ENCODE results near the gene SNAI3. TPM values are rescaled to one million over a fixed set of nuclear protein-coding genes. Genes with fewer than 3 reads are reported as not detected.

Gene SNAI3
- total and polyA plus RNA-seq, 9 donors = 3.8 to 11.8 (median 7.2) TPM

DNA sequence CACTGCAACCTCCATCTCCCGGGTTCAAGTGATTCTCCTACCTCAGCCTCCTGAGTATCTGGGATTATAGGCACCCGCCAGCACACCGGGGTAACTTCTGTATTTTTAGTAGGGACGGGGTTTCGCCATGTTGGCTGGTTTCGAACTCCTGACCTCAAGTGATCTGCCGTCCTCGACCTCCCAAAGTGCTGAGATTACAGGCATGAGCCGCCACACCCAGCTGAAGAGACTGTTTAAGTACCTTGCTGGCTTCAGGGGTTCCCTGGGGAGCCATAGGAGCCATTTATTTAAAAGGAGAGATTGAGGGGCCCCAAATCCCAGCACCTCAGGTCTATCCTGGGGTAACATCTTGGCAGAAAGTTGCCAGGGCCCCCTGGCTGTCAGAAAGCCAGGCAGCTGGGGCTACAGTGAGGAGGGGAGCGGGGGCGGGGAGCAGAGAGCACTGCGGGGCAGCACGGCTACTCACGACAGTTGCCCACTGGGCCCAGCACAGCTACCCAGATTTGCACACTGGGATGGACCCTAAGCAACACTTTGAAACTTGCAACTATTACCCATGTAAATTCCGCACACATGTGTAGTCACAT lies 1.6 kb downstream of the SNAI3 start:
- no peaks in the 10 kb centered on the region for H3K9me3 ChIP-seq (replicated peaks; ENCODE audit: control insufficient read depth, low read depth, low read length)
- H3K27me3 ChIP-seq (ENCODE audit: control insufficient read depth, insufficient read depth, low read length) = peaks cover 58% of the 10 kb centered on the region
- no peak for DNase-seq
- 65% methylated on average over 13 of the region's 15 CpGs for WGBS (ENCODE audit: insufficient coverage)
- H3K36me3 ChIP-seq (ENCODE audit: control insufficient read depth, insufficient read depth, low read length) = no peaks in the 10 kb centered on the region
- peaks cover 35% of the 10 kb centered on the region for H3K4me1 ChIP-seq (ENCODE audit: control insufficient read depth, insufficient read depth, low read length)
- H3K27ac ChIP-seq (ENCODE audit: low read length) = no peak overlapping the region
- H3K4me3 ChIP-seq (ENCODE audit: low read length) = no peak overlapping the region

- Histone ChIP-seq H3K27ac (ENCODE audit: low read length) (peak overlapping the region; percentile 29), H3K4me1 (ENCODE audit: control insufficient read depth, insufficient read depth, low read length) (peaks cover 27% of the 10 kb centered on the region), H3K9me3 (replicated peaks; ENCODE audit: control insufficient read depth, low read depth, low read length) (no peaks in the 10 kb centered on the region), H3K4me3 (ENCODE audit: low read length) (no peak overlapping the region), H3K27me3 (ENCODE audit: control insufficient read depth, insufficient read depth, low read length) (peaks cover 52% of the 10 kb centered on the region), H3K36me3 (ENCODE audit: control insufficient read depth, insufficient read depth, low read length) (peaks cover 3% of the 10 kb centered on the region)
- peak; percentile 73 for DNase-seq
- WGBS (ENCODE audit: insufficient coverage) = 48% methylated on average over 16 of the region's 21 CpGs
Measured at GRCh38 chr16:88681709-88682451, 4.4 kb downstream of the SNAI3 start.

GRCh38 chr16:88681084-88681680 lies 5.1 kb downstream of the SNAI3 start:
- WGBS (ENCODE audit: insufficient coverage) = 48% methylated on average over 29 of the region's 31 CpGs
- no peak for DNase-seq
- Histone ChIP-seq H3K27me3 (ENCODE audit: control insufficient read depth, insufficient read depth, low read length) (peaks cover 48% of the 10 kb centered on the region), H3K9me3 (replicated peaks; ENCODE audit: control insufficient read depth, low read depth, low read length) (no peaks in the 10 kb centered on the region), H3K36me3 (ENCODE audit: control insufficient read depth, insufficient read depth, low read length) (peaks cover 7% of the 10 kb centered on the region), H3K4me3 (ENCODE audit: low read length) (no peak overlapping the region), H3K4me1 (ENCODE audit: control insufficient read depth, insufficient read depth, low read length) (peaks cover 29% of the 10 kb centered on the region), H3K27ac (ENCODE audit: low read length) (no peak overlapping the region)

DNA sequence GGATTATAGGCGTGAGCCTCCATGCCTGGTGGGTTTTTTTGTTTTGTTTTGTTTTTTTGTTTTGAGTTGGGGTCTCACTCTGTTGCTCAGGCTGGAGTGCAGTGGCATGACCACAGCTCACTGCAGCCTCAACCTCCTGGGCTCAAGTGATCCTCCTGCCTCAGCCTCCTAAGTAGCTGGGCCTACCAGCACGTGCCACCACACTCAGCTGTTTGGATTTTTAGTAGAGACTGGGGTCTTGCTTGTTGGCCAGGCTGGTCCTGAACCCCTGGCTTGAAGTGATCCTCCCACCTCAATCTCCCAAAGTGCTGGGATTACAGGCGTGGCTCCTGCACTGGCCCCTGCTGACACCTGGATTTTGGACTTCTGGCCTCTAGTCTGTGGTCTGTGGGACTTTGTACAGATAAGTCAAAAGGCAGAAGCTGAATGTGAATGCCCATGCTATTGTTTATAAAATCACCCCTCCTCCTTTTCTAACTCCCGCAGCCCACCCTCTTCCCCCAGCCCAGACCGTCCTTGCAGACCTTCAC lies 5.7 kb downstream of the SNAI3 start:
- Histone ChIP-seq H3K4me1 (ENCODE audit: control insufficient read depth, insufficient read depth, low read length) (peaks cover 29% of the 10 kb centered on the region), H3K36me3 (ENCODE audit: control insufficient read depth, insufficient read depth, low read length) (peaks cover 9% of the 10 kb centered on the region), H3K27ac (ENCODE audit: low read length) (no peak overlapping the region), H3K4me3 (ENCODE audit: low read length) (no peak overlapping the region), H3K9me3 (replicated peaks; ENCODE audit: control insufficient read depth, low read depth, low read length) (no peaks in the 10 kb centered on the region), H3K27me3 (ENCODE audit: control insufficient read depth, insufficient read depth, low read length) (peaks cover 42% of the 10 kb centered on the region)
- 69% methylated on average over 2 of the region's 5 CpGs for WGBS (ENCODE audit: insufficient coverage)
- no peak for DNase-seq

DNA sequence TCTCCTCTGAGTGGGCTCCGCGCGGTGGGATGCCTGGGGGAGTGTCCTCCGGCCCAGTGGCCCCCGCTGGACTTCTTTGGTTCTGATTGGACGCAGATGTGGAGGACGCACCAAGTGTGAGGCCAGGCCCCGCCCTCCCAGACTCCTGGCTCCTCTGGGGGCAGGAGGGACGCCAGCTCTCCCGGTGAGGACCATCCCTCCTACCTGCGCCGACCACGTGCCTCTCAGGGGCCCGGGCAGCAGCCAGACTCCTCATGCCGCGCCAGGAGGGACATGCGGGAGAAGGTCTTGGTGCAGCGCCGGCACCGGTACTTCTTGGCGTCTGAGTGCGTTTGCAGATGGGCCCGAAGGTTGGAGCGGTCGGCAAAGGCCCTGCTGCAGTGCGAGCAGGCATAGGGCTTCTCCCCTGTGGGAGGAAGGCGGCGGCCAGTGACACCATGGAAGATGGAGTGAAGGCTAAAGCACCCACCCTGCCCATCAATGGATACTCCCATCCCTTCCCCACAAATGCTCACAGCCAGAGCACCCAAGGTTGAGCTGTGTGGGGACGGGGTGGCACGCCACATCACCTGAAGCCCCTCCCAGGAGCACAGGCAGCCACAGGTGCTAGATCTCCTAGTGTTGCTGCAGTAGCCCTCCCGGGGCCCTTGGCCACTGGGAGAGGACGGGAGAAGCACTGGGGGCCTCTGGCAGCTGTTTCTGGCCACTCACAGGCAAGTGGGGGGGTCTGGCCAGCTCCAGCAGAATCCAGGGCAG lies 7.9 kb downstream of the SNAI3 start:
- WGBS (ENCODE audit: insufficient coverage) = 30% methylated on average over 26 of the region's 32 CpGs
- Histone ChIP-seq H3K4me1 (ENCODE audit: control insufficient read depth, insufficient read depth, low read length) (peaks cover 40% of the 10 kb centered on the region), H3K27ac (ENCODE audit: low read length) (no peak overlapping the region), H3K9me3 (replicated peaks; ENCODE audit: control insufficient read depth, low read depth, low read length) (no peaks in the 10 kb centered on the region), H3K36me3 (ENCODE audit: control insufficient read depth, insufficient read depth, low read length) (peaks cover 9% of the 10 kb centered on the region), H3K27me3 (ENCODE audit: control insufficient read depth, insufficient read depth, low read length) (peaks cover 21% of the 10 kb centered on the region), H3K4me3 (ENCODE audit: low read length) (no peak overlapping the region)
- no peak for DNase-seq

DNA sequence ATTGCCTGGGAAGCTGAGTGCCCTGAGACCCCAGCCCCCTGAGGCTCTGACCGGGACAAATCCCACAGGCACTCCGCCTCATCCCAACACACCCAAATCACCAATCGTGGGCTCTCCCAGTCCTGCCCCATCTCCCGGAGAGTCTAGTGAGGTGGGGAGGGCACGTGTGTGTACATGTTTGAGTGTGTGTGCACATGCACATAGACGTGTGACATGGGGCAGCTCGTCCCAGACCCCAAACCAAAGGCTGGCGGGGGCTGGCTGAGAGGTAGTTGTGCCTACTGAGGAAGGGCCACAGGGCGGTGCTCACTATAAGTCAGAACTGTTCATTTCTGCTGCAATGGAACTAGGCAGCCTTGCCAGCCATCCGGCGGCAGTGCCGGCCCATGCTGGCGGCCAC lies 8.6 kb downstream of the SNAI3 start:
- no peak for DNase-seq
- Histone ChIP-seq H3K4me3 (ENCODE audit: low read length) (no peak overlapping the region), H3K27ac (ENCODE audit: low read length) (no peak overlapping the region), H3K9me3 (replicated peaks; ENCODE audit: control insufficient read depth, low read depth, low read length) (no peaks in the 10 kb centered on the region), H3K27me3 (ENCODE audit: control insufficient read depth, insufficient read depth, low read length) (peaks cover 21% of the 10 kb centered on the region), H3K36me3 (ENCODE audit: control insufficient read depth, insufficient read depth, low read length) (peaks cover 9% of the 10 kb centered on the region), H3K4me1 (ENCODE audit: control insufficient read depth, insufficient read depth, low read length) (peaks cover 47% of the 10 kb centered on the region)
- 52% methylated on average over 7 of the region's 13 CpGs for WGBS (ENCODE audit: insufficient coverage)

- WGBS (ENCODE audit: insufficient coverage) = 69% methylated on average over 19 of the region's 22 CpGs
- Histone ChIP-seq H3K36me3 (ENCODE audit: control insufficient read depth, insufficient read depth, low read length) (peaks cover 12% of the 10 kb centered on the region), H3K27me3 (ENCODE audit: control insufficient read depth, insufficient read depth, low read length) (peaks cover 15% of the 10 kb centered on the region), H3K27ac (ENCODE audit: low read length) (no peak overlapping the region), H3K4me3 (ENCODE audit: low read length) (no peak overlapping the region), H3K4me1 (ENCODE audit: control insufficient read depth, insufficient read depth, low read length) (peaks cover 51% of the 10 kb centered on the region), H3K9me3 (replicated peaks; ENCODE audit: control insufficient read depth, low read depth, low read length) (no peaks in the 10 kb centered on the region)
- DNase-seq = no peak
Measured at GRCh38 chr16:88676502-88677242, 9.6 kb downstream of the SNAI3 start.

DNA sequence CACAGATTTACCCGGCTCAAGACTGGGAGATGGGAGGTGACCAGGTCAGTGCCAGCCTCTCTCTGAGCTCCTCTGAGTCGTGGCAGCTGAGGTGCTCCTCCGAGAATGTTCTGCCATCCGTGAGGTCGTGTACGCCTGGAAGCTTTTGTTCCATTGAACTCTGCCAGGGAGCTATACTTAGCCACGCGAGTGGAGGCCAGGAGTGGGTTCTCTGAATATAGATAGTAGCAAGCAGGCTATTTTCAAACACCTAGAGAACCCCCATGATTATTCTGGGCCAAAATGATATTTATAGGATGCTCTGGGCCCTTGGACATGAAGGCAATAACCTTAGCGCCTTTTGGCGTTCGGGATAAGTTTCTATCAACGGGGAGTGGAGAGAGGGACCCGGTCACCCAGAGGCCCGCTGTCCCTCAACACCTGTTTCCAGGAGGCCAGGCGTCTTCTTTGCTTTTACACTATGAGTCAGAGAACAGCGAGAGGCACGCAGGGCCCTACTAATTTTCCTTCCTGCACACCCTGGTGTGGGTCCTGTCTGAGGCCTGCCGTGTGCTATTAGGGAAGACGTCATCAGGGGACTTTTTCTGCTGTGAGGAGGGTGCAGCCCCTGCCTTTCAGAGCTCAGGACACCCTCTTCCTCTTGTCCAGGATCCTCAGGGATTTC lies 12.5 kb downstream of the SNAI3 start:
- peaks cover 12% of the 10 kb centered on the region for H3K36me3 ChIP-seq (ENCODE audit: control insufficient read depth, insufficient read depth, low read length)
- no peak overlapping the region for H3K4me3 ChIP-seq (ENCODE audit: low read length)
- H3K27ac ChIP-seq (ENCODE audit: low read length) = peak overlapping the region; percentile 82
- peak; percentile 51 for DNase-seq
- peaks cover 9% of the 10 kb centered on the region for H3K27me3 ChIP-seq (ENCODE audit: control insufficient read depth, insufficient read depth, low read length)
- peaks cover 51% of the 10 kb centered on the region for H3K4me1 ChIP-seq (ENCODE audit: control insufficient read depth, insufficient read depth, low read length)
- 90% methylated on average over 13 of the region's 19 CpGs for WGBS (ENCODE audit: insufficient coverage)
- H3K9me3 ChIP-seq (replicated peaks; ENCODE audit: control insufficient read depth, low read depth, low read length) = no peaks in the 10 kb centered on the region

DNA sequence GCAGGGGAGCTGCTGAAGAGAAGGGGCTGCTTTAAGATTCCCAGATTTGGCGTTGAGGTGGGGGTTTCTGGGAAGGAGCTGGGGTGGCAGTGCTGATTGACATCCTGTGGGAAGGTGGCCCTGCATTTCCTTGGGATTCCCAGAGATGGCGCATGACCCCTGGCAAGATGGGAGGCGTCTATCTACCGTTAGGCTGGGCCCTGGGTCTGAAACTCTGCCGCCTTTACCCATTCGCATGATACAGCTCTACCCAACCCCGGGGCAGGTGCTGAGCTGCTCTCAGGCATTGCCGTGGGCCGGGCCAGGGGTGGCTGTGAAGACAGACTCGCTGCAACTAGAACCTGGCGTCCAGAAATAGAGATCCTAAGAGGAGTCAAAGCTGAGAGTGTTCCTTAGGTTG lies 13.5 kb downstream of the SNAI3 start:
- Histone ChIP-seq H3K9me3 (replicated peaks; ENCODE audit: control insufficient read depth, low read depth, low read length) (no peaks in the 10 kb centered on the region), H3K27ac (ENCODE audit: low read length) (peak overlapping the region; percentile 74), H3K4me3 (ENCODE audit: low read length) (no peak overlapping the region), H3K27me3 (ENCODE audit: control insufficient read depth, insufficient read depth, low read length) (no peaks in the 10 kb centered on the region), H3K36me3 (ENCODE audit: control insufficient read depth, insufficient read depth, low read length) (peaks cover 14% of the 10 kb centered on the region), H3K4me1 (ENCODE audit: control insufficient read depth, insufficient read depth, low read length) (peaks cover 48% of the 10 kb centered on the region)
- WGBS (ENCODE audit: insufficient coverage) = 22% methylated on average over 4 of the region's 11 CpGs
- DNase-seq = no peak

All from muscle of leg (tissue), 11 donors.